Measurements from ENCODE around the gene APOH.

APOH gene

DNA sequence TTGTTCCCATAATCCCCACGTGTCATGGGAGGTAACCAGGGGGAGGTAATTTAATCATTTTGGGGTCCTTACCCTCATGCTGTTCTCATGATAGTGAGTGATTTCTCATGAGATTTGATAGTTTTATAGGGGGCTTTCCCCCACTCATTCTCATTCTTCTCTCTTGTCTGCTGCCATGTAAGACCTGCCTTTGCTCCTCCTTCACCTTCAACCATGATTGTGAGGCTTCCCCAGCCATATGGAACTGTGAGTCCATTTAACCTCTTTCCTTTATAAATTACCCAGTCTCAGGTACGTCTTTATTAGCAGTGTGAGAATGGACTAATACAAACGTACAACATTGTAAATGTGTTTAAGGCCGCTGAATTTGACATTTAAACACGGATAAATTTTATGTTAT, 35.5 kb upstream of the APOH start:
- Histone ChIP-seq H3K4me2 (ENCODE audit: low read length) (no peak overlapping the region), H3K27ac (no peak overlapping the region), H3K79me2 (no peaks in the 10 kb centered on the region), H3K9ac (no peak overlapping the region), H3K4me3 (ENCODE audit: low read depth, low read length) (no peak overlapping the region), H3K27me3 (ENCODE audit: control insufficient read depth, insufficient read depth, low read length) (no peaks in the 10 kb centered on the region), H3K4me1 (no peaks in the 10 kb centered on the region), H3K9me3 (ENCODE audit: control insufficient read depth, low read length) (no peaks in the 10 kb centered on the region), H3K36me3 (ENCODE audit: control insufficient read depth, insufficient read depth, low read length) (no peaks in the 10 kb centered on the region), H2AFZ (no peak overlapping the region)
- TF ChIP-seq CTCF (IDR thresholded peaks at IDR 0.05): no peak

- no peak for TF ChIP-seq CTCF (IDR thresholded peaks at IDR 0.05)
- H3K9ac ChIP-seq: no peak overlapping the region
- H3K9me3 ChIP-seq (ENCODE audit: control insufficient read depth, low read length): no peaks in the 10 kb centered on the region
- no peak overlapping the region for H3K27ac ChIP-seq
- H3K36me3 ChIP-seq (ENCODE audit: control insufficient read depth, insufficient read depth, low read length): no peaks in the 10 kb centered on the region
- H3K4me2 ChIP-seq (ENCODE audit: low read length): no peak overlapping the region
- H2AFZ ChIP-seq: no peak overlapping the region
- H3K4me1 ChIP-seq: no peaks in the 10 kb centered on the region
- H3K79me2 ChIP-seq: no peaks in the 10 kb centered on the region
- no peaks in the 10 kb centered on the region for H3K27me3 ChIP-seq (ENCODE audit: control insufficient read depth, insufficient read depth, low read length)
- H3K4me3 ChIP-seq (ENCODE audit: low read depth, low read length): no peak overlapping the region
Measured at GRCh38 chr17:66262767-66263166, 33.6 kb upstream of the APOH start.

GRCh38 chr17:66260688-66261087, 31.5 kb upstream of the APOH start:
- no peak for TF ChIP-seq CTCF (IDR thresholded peaks at IDR 0.05)
- H3K27me3 ChIP-seq (ENCODE audit: control insufficient read depth, insufficient read depth, low read length): no peaks in the 10 kb centered on the region
- no peaks in the 10 kb centered on the region for H3K36me3 ChIP-seq (ENCODE audit: control insufficient read depth, insufficient read depth, low read length)
- no peak overlapping the region for H3K4me3 ChIP-seq (ENCODE audit: low read depth, low read length)
- no peaks in the 10 kb centered on the region for H3K79me2 ChIP-seq
- no peaks in the 10 kb centered on the region for H3K9me3 ChIP-seq (ENCODE audit: control insufficient read depth, low read length)
- H2AFZ ChIP-seq: no peak overlapping the region
- H3K4me1 ChIP-seq: no peaks in the 10 kb centered on the region
- no peak overlapping the region for H3K4me2 ChIP-seq (ENCODE audit: low read length)
- no peak overlapping the region for H3K9ac ChIP-seq
- no peak overlapping the region for H3K27ac ChIP-seq

DNA sequence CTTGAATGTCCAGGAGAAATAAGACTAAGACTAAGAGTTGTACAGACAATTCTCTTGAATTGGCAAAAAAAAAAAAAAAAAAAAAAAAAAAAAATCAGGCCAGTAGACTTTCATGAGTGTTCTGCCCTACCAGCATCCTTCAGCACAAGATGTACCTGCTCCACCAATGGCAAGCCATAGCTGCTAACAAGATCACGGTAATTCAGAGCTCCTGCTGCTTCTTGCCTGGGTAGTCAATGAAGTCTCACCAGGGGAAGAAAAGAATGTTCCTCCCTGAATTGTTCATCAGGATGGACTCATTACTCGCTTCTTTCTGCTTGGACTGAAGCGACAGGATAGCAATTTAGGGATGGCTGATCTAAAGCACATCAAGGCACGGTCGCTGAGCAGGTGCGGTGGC, 31.1 kb upstream of the APOH start:
- H3K27ac ChIP-seq: no peak overlapping the region
- TF ChIP-seq CTCF (IDR thresholded peaks at IDR 0.05): no peak
- H3K4me1 ChIP-seq: no peaks in the 10 kb centered on the region

DNA sequence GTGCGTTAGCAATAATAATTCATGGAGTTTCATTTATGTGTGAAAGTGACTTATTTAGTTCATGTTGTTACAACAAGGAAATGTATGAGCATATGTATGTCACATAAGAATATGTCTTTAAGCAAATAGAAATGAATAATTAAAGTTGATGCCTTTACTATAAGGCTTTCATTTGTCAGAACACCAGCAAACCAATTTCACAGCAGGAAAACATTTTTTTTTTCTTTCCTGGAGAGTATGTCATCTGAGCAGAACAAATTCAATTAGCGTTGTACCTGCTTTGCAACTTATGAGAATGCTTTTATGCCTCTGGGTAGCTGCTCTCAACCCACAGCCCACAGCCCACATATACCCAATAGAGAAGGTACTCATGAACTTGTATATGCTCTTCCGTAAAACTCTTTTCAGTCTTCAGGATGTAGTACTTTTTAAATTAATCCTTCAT, 26.3 kb upstream of the APOH start:
- Histone ChIP-seq H3K27ac (no peak overlapping the region), H3K9ac (no peak overlapping the region), H3K36me3 (ENCODE audit: control insufficient read depth, insufficient read depth, low read length) (no peaks in the 10 kb centered on the region), H3K4me1 (peaks cover 7% of the 10 kb centered on the region), H3K4me2 (ENCODE audit: low read length) (no peak overlapping the region), H3K27me3 (ENCODE audit: control insufficient read depth, insufficient read depth, low read length) (no peaks in the 10 kb centered on the region), H3K79me2 (no peaks in the 10 kb centered on the region), H3K4me3 (ENCODE audit: low read depth, low read length) (no peak overlapping the region), H3K9me3 (ENCODE audit: control insufficient read depth, low read length) (no peaks in the 10 kb centered on the region), H2AFZ (peak overlapping the region; percentile 9)
- no peak for TF ChIP-seq CTCF (IDR thresholded peaks at IDR 0.05)

More for the DNA sequence above, 31.1 kb upstream of the APOH start:
- no peaks in the 10 kb centered on the region for H3K79me2 ChIP-seq
- H3K27me3 ChIP-seq (ENCODE audit: control insufficient read depth, insufficient read depth, low read length): no peaks in the 10 kb centered on the region
- H3K4me3 ChIP-seq (ENCODE audit: low read depth, low read length): no peak overlapping the region
- no peak overlapping the region for H3K9ac ChIP-seq
- H3K9me3 ChIP-seq (ENCODE audit: control insufficient read depth, low read length): no peaks in the 10 kb centered on the region
- no peaks in the 10 kb centered on the region for H3K36me3 ChIP-seq (ENCODE audit: control insufficient read depth, insufficient read depth, low read length)
- no peak overlapping the region for H2AFZ ChIP-seq
- H3K4me2 ChIP-seq (ENCODE audit: low read length): no peak overlapping the region
